Ecto neural progenitor cell (in vitro differentiated cells): Measurements from ENCODE around the gene YIF1A.

Experiments
- DNase-seq: peaks from one replicate; pipeline ENCODE4 v3.0.0-alpha.2; 2018; ENCODE audit warnings: low spot score

YIF1A gene

DNA sequence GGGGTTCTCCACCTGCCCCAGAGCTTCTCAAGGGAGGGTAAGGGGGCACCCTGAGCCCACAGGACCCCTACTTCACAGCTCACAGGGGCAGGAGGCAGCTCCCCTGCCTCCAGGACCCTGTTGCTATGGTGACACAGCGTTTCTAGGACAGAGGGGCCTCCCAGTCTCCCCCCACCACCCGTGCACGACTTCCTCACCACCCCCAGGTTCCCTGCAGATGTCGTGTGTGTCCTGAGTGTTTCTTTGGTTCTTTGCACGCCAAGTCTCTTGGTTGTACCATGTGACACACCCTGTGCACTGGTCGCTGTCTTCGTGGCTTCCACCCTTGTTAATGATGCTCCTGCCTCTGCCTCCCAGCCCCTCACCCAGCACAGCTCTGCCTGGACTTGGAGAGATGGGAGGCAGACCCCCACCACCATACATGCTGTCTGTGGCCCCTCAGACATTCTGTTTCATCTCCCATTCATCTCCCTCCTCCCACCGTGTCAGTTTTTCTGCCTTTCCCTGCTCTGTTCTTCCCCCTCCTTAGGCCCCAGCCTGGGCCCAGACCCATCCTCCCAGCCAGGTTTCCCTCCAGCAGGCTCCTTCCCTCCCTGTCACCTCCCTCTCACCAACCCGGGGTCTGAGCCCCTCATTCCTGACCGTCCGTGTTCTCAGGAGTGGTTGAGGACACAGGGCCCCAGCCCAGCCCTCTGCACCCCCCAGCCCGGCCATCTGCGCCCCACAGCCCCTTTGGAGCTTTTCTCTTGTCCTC, 45.0 kb downstream of the YIF1A start:
- DNase-seq, result no peak

DNA sequence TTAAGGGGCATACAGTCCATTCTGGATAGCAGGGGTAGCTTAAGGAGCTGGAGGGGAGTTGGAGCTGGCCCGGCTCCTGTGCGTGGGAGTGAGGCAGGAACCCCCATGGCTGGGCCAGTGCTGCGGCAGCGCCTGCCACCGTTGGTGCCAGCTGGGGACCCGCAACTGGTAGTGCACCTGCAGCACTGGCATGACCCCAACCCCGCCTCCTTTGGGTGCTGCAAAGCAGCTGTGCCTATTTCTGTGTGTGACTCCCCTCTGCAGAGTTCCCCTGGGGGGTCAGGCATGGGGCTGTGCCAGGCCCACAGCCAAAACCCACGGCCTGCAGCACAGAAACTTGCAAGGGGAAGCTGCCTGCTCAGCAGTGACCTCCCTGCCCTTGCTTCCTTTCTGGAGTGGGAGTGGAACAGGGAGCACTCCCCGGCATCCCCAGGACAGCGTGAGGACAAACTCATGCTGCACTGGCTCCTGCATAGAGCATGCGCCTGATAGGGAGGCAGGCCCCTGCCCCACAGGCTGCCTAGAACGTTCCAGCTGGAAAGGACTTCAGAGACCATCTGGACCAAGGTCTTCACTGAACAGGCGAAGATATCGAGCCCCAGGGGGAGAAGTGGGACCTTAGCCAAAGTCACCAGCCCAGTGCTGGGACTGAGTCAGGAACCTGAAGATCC, 46.7 kb downstream of the YIF1A start:
- DNase-seq, result no peak

DNA sequence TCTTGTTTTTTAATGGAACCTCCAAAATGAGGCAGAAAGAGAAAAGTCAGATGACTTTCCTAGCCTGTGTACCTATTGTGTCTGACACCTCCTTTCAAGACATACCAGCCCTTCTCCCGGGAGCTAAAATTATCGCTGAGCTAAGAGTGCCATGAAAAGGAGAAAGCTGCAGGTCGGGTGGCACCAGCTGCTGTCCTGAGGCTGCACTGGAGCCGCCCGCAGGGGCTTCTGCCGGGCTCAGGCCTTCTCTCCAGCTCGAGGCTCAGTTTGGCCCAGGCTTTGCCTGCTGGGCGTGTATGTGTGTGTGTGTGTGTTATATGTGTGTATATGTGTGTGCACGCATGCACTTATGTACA, 48.2 kb downstream of the YIF1A start:
- no peak for DNase-seq

- DNase-seq, result no peak
These were observed 48.8 kb downstream of the YIF1A start for GRCh38 chr11:66239998-66240780.

DNA sequence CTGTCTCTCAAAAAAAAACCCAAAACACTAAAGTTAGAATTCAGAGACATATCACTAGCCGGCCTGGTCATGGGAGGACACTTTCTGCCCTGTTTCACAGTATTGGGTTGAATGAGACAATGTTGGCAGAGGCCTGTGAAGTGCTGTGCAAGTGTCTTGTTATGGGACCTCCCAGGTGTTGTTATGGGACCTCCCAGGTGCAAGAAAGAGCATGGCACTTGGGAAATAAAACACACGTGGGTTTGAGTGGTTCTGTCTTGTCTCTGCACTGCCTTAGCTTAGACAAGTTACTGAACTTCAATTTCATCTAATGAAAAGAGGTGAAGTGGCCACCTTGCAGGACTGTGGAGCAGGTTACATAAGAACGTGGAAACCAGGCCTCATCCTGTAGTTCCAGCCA, 49.4 kb downstream of the YIF1A start:
- no peak for DNase-seq

DNA sequence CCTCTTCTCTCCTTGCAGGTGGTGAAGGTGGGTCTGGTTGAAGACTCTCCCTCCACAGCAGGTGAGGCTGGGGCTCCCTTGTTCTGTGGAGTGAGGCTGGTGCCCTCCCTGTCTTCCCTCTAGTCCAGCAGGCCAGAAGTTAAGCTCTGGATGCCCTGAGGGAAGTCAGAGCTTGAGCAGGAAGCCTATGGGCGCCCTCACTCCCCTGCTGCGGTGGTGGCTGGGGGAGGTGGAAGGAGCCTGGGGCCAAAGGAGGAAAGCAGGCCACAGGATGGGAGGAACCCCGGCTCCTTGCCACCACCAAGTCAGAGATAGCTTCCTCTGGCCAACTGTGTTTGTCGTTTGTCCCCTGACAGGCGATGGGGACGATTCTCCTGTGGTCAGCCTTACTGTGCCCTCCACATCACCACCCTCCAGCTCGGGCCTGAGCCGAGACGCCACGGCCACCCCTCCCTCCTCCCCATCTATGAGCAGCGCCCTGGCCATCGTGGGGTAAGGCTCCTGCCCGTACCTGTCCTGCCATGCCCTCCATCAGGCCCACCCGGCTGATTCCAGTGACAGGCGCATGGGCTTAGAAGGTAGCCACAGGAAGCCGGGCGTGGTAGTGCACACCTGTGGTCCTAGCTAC, 50.0 kb downstream of the YIF1A start:
- DNase-seq, result no peak

DNA sequence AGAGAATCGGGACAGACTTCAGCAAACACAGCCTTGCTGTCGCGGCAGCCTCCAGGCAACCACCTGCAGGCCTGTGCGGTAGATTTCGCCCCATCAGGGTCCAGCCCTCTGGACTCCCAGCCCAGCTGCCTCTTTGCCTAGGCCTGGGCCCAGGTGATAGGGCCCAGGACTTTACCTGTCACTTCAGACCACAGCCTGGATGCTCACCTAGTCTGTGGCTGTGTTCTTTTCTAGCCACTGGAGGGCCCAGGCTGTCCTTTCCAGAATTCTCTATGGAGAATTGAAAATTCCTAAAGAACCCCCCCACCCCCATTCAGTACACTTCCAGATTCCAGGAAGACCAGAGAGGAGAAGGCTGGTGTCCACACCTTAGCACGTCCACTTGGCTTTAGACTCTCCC, 51.1 kb downstream of the YIF1A start:
- DNase-seq, result no peak

- DNase-seq, result no peak
These were observed 53.8 kb downstream of the YIF1A start for GRCh38 chr11:66235141-66235540.
